ENCODE data around the gene TWIST2.

The TWIST2 gene

GRCh38 chr2:238856713-238857567 is 9.1 kb downstream of the TWIST2 start:
- no peak for DNase-seq (ENCODE audit: low read depth in 2 of 2)

- DNase-seq (ENCODE audit: low read depth in 2 of 2) = no peak
These were observed 10.1 kb downstream of the TWIST2 start for GRCh38 chr2:238857959-238858358.

- DNase-seq (ENCODE audit: low read depth in 2 of 2) = no peak
These were observed 11.9 kb downstream of the TWIST2 start for GRCh38 chr2:238859636-238860347.

GRCh38 chr2:238861013-238861730 is 13.3 kb downstream of the TWIST2 start:
- no peak for DNase-seq (ENCODE audit: low read depth in 2 of 2)

- DNase-seq (ENCODE audit: low read depth in 2 of 2) = no peak
These were observed 14.0 kb downstream of the TWIST2 start for GRCh38 chr2:238861766-238862315.

- no peak for DNase-seq (ENCODE audit: low read depth in 2 of 2)
These were observed 14.8 kb downstream of the TWIST2 start for GRCh38 chr2:238862701-238863100.

- DNase-seq (ENCODE audit: low read depth in 2 of 2) = no peak
These were observed 15.3 kb downstream of the TWIST2 start for GRCh38 chr2:238863231-238863630.

- no peak for DNase-seq (ENCODE audit: low read depth in 2 of 2)
These were observed 15.9 kb downstream of the TWIST2 start for GRCh38 chr2:238863749-238864206.

GRCh38 chr2:238864207-238865014 is 16.5 kb downstream of the TWIST2 start:
- DNase-seq (ENCODE audit: low read depth in 2 of 2) = peak in 1 of 2 donors; percentile 24

GRCh38 chr2:238865015-238865719 is 17.3 kb downstream of the TWIST2 start:
- DNase-seq (ENCODE audit: low read depth in 2 of 2) = no peak

GRCh38 chr2:238865744-238866355 is 18.0 kb downstream of the TWIST2 start:
- DNase-seq (ENCODE audit: low read depth in 2 of 2) = no peak

- no peak for DNase-seq (ENCODE audit: low read depth in 2 of 2)
These were observed 18.9 kb downstream of the TWIST2 start for GRCh38 chr2:238866656-238867277.

GRCh38 chr2:238868067-238868524 is 20.2 kb downstream of the TWIST2 start:
- no peak for DNase-seq (ENCODE audit: low read depth in 2 of 2)

- no peak for DNase-seq (ENCODE audit: low read depth in 2 of 2)
These were observed 20.9 kb downstream of the TWIST2 start for GRCh38 chr2:238868616-238869292.

- DNase-seq (ENCODE audit: low read depth in 2 of 2) = no peak
These were observed 21.6 kb downstream of the TWIST2 start for GRCh38 chr2:238869293-238870124.

- no peak for DNase-seq (ENCODE audit: low read depth in 2 of 2)
These were observed 22.4 kb downstream of the TWIST2 start for GRCh38 chr2:238870261-238870660.

GRCh38 chr2:238872026-238872425 is 24.1 kb downstream of the TWIST2 start:
- DNase-seq (ENCODE audit: low read depth in 2 of 2) = no peak

Data from stimulated activated CD4-positive, alpha-beta T cell treated with anti-CD3 and anti-CD28 coated beads, Interleukin-1b, Interleukin-23, amount 100 ng/mL, for 4 hours (primary cell).